GM23338 (cell line): ENCODE results near the gene SCOC. TPM values are rescaled to one million over a fixed set of nuclear protein-coding genes. Genes with fewer than 3 reads are reported as not detected.

Experiments used
- ATAC-seq: fragments of 200-7000 bp; cut with Tn5 transposase; 3 replicates; pipeline ENCODE4 v1.9.1; 2020
- DNase-seq: peaks from one replicate; pipeline ENCODE4 v3.0.0-alpha.2; 2015; ENCODE audit warnings: low spot score
- H2AFZ ChIP-seq: fragments of 200-600 bp; sonication (generic); 2 replicates; pipeline ENCODE4 v1.8.0; 2016; ENCODE audit warnings: antibody characterized with exemption, mild to moderate bottlenecking, moderate library complexity
- H3F3A ChIP-seq: fragments of 200-600 bp; sonication (generic); replicated peaks from 2 replicates; pipeline ENCODE4 v1.8.0; 2017; ENCODE audit warnings: antibody characterized with exemption, mixed run types, low read depth
- H3K27ac ChIP-seq: fragments of 200-600 bp; sonication (generic); 2 replicates; pipeline ENCODE4 v1.6.1; 2016; ENCODE audit warnings: low read depth
- H3K27me3 ChIP-seq: fragments of 200-600 bp; sonication (generic); 2 replicates; pipeline ENCODE4 v1.8.0; 2016; ENCODE audit warnings: mild to moderate bottlenecking, mixed run types, moderate library complexity; ENCODE audit not compliant: insufficient read depth
- H3K36me3 ChIP-seq: fragments of 200-600 bp; sonication (generic); 2 replicates; pipeline ENCODE4 v1.8.0; 2016; ENCODE audit warnings: mild to moderate bottlenecking; ENCODE audit not compliant: insufficient read depth
- H3K4me1 ChIP-seq: fragments of 200-600 bp; sonication (generic); 2 replicates; pipeline ENCODE4 v1.8.0; 2016; ENCODE audit warnings: mild to moderate bottlenecking, moderate library complexity; ENCODE audit not compliant: insufficient read depth
- H3K4me2 ChIP-seq: fragments of 200-600 bp; sonication (generic); 2 replicates; pipeline ENCODE4 v1.7.1; 2017; ENCODE audit warnings: mixed run types
- H3K4me3 ChIP-seq: fragments of 200-600 bp; sonication (generic); 2 replicates; pipeline ENCODE4 v1.6.1; 2016; ENCODE audit warnings: mixed run types
- H3K79me2 ChIP-seq: fragments of 200-600 bp; sonication (generic); replicated peaks from 2 replicates; pipeline ENCODE4 v1.8.0; 2017; ENCODE audit warnings: mild to moderate bottlenecking; ENCODE audit not compliant: insufficient read depth
- H3K9me2 ChIP-seq: fragments of 200-600 bp; sonication (generic); 2 replicates; pipeline ENCODE4 v1.8.0; 2017; ENCODE audit not compliant: insufficient read depth
- H4K20me1 ChIP-seq: fragments of 200-600 bp; sonication (generic); replicated peaks from 2 replicates; pipeline ENCODE4 v1.8.0; 2017; ENCODE audit warnings: mild to moderate bottlenecking; ENCODE audit not compliant: insufficient read depth
- H3K27ac Mint-ChIP-seq: 2 replicates; pipeline ENCODE4 v1.8.0; 2020; ENCODE audit warnings: inconsistent platforms, mild to moderate bottlenecking, moderate library complexity, mixed read lengths
- H3K27me3 Mint-ChIP-seq: 3 replicates; pipeline ENCODE4 v1.8.0; 2022; ENCODE audit warnings: low read depth, mild to moderate bottlenecking, moderate library complexity, mixed read lengths, inconsistent platforms; ENCODE audit not compliant: insufficient read depth, poor library complexity
- H3K36me3 Mint-ChIP-seq: 3 replicates; pipeline ENCODE4 v1.8.0; 2021; ENCODE audit warnings: low read depth, mild to moderate bottlenecking, inconsistent platforms, moderate library complexity, mixed read lengths
- H3K4me1 Mint-ChIP-seq: 3 replicates; pipeline ENCODE4 v1.8.0; 2020; ENCODE audit warnings: mild to moderate bottlenecking, inconsistent platforms, mixed read lengths
- H3K4me3 Mint-ChIP-seq: 3 replicates; pipeline ENCODE4 v1.8.0; 2021; ENCODE audit warnings: moderate library complexity, mild to moderate bottlenecking, inconsistent platforms, mixed read lengths
- H3K9me3 Mint-ChIP-seq: 3 replicates; pipeline ENCODE4 v1.8.0; 2020; ENCODE audit warnings: moderate library complexity, mild to moderate bottlenecking, inconsistent platforms, mixed read lengths
- CREB1 ChIP-seq: fragments of 250-450 bp; sonication (Bioruptor Pico); IDR thresholded peaks from 2 replicates; pipeline ENCODE4 v1.5.0; 2020; ENCODE audit warnings: low read depth, mild to moderate bottlenecking, moderate library complexity
- EZH2 ChIP-seq: fragments of 200-600 bp; sonication (generic); IDR thresholded peaks from one replicate; pipeline ENCODE4 v1.8.0; 2017; ENCODE audit warnings: antibody characterized with exemption, mild to moderate bottlenecking, low read depth; ENCODE audit not compliant: unreplicated experiment
- JUNB ChIP-seq: IDR thresholded peaks from one replicate; pipeline ENCODE4 v1.6.1; 2016; ENCODE audit warnings: antibody characterized with exemption; ENCODE audit not compliant: unreplicated experiment
- POLR2AphosphoS5 ChIP-seq: IDR thresholded peaks from 2 replicates; pipeline ENCODE4 v1.6.1; 2016; ENCODE audit warnings: antibody characterized with exemption, low read depth
- STAT1 ChIP-seq: IDR thresholded peaks from one replicate; pipeline ENCODE4 v1.6.1; 2016; ENCODE audit warnings: antibody characterized with exemption; ENCODE audit not compliant: unreplicated experiment
- ZNF114 ChIP-seq: fragments of 250-450 bp; sonication (Bioruptor Pico); IDR thresholded peaks from 2 replicates; pipeline ENCODE4 v1.5.0; 2020; ENCODE audit warnings: mild to moderate bottlenecking, moderate library complexity
- ZNF331 ChIP-seq: fragments of 250-450 bp; sonication (Bioruptor Pico); IDR thresholded peaks from 2 replicates; pipeline ENCODE4 v1.5.0; 2020; ENCODE audit warnings: low read depth, mild to moderate bottlenecking, moderate library complexity
- polyA plus RNA-seq: library from polyadenylated mRNA; unstranded; fragments of >200 nt; fragmentation: Nextera tagmentation; extraction: Ambion mirVana; gene quantifications from 2 replicates; pipeline ENCODE4 v1.2.1, GENCODE V29; 2016
- total RNA-seq: library from RNA; depleted of rRNA; stranded (reverse); fragments of >200 nt; shearing (Covaris generic); gene quantifications from 2 replicates; pipeline ENCODE4 v1.2.3, GENCODE V29; 2014
- TF ChIP-seq, protein P1 (sequence below): IDR thresholded peaks from one replicate; pipeline ENCODE4 v1.6.1; 2018; ENCODE audit warnings: antibody characterized with exemption; ENCODE audit not compliant: unreplicated experiment
- TF ChIP-seq, protein P2 (sequence below): IDR thresholded peaks from 2 replicates; pipeline ENCODE4 v1.6.1; 2016; ENCODE audit warnings: antibody characterized with exemption
- TF ChIP-seq, protein P3 (sequence below), 2 experiments: fragments of 200-600 bp in 1 of 2; sonication (generic) in 1 of 2; conservative IDR thresholded peaks; 2 replicates each; pipeline versions ENCODE4 v1.5.1 to v1.6.1; 2016 to 2017; ENCODE audit warnings: antibody characterized with exemption in 2 of 2, low read depth in 2 of 2, mild to moderate bottlenecking in 2 of 2, moderate library complexity in 1 of 2

The SCOC gene
- total and polyA plus RNA-seq, 2 experiments from 2014 or later = 47.2 to 59.5 TPM

DNA sequence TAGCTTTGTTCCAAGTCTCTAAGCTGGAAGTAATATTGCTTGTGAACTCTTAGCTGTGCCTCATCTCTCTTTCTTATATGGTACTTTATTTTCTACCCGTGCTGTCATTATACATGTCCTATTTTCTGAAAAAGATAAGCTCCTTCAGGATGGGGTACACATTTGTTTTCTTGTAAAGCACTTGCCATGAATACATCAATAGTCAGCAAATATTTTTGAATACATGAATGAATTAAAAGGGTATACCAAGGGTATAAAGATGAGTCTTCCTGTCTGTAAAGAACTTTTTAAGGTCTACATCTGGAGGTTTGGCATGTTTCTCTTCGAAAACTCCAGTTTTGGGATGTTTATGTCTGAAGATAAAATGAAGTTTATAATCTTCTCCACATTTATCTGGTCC, 26.7 kb downstream of the SCOC start (continued):
- TF ChIP-seq, protein P1, sequence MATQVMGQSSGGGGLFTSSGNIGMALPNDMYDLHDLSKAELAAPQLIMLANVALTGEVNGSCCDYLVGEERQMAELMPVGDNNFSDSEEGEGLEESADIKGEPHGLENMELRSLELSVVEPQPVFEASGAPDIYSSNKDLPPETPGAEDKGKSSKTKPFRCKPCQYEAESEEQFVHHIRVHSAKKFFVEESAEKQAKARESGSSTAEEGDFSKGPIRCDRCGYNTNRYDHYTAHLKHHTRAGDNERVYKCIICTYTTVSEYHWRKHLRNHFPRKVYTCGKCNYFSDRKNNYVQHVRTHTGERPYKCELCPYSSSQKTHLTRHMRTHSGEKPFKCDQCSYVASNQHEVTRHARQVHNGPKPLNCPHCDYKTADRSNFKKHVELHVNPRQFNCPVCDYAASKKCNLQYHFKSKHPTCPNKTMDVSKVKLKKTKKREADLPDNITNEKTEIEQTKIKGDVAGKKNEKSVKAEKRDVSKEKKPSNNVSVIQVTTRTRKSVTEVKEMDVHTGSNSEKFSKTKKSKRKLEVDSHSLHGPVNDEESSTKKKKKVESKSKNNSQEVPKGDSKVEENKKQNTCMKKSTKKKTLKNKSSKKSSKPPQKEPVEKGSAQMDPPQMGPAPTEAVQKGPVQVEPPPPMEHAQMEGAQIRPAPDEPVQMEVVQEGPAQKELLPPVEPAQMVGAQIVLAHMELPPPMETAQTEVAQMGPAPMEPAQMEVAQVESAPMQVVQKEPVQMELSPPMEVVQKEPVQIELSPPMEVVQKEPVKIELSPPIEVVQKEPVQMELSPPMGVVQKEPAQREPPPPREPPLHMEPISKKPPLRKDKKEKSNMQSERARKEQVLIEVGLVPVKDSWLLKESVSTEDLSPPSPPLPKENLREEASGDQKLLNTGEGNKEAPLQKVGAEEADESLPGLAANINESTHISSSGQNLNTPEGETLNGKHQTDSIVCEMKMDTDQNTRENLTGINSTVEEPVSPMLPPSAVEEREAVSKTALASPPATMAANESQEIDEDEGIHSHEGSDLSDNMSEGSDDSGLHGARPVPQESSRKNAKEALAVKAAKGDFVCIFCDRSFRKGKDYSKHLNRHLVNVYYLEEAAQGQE = no peak
- TF ChIP-seq POLR2AphosphoS5 (no peak), JUNB (no peak), ZNF114 (CRISPR knock-in tag) (no peak), ZNF331 (no peak)
- TF ChIP-seq, protein P2, sequence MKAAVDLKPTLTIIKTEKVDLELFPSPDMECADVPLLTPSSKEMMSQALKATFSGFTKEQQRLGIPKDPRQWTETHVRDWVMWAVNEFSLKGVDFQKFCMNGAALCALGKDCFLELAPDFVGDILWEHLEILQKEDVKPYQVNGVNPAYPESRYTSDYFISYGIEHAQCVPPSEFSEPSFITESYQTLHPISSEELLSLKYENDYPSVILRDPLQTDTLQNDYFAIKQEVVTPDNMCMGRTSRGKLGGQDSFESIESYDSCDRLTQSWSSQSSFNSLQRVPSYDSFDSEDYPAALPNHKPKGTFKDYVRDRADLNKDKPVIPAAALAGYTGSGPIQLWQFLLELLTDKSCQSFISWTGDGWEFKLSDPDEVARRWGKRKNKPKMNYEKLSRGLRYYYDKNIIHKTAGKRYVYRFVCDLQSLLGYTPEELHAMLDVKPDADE = no peak

DNA sequence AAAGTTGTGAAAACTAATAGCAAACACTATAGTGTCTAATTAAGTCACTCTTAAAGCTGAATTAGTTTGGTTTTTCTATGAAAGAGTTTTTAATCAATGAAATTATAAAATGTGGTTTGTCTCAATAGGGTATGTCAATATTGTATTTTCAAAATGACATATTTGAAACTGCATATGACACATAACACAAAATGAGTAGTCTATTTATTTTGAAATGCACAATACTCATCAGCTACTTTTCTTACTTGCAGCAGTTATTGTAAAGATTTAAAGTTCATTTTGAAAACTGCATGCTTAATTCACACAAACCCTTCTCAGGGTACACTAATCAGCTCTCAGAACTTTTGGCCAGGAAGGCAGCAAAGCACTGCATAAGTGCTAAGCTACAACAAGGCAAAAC, 32.8 kb downstream of the SCOC start:
- Mint-ChIP-seq H3K4me3 (no peak overlapping the region), H3K36me3 (no peaks in the 10 kb centered on the region), H3K9me3 (no peaks in the 10 kb centered on the region), H3K4me1 (no peaks in the 10 kb centered on the region), H3K27me3 (no peaks in the 10 kb centered on the region), H3K27ac (no peak overlapping the region)
- Histone ChIP-seq H2AFZ (no peak overlapping the region), H3K79me2 (no peaks in the 10 kb centered on the region), H3F3A (no peaks in the 10 kb centered on the region), H3K4me1 (no peaks in the 10 kb centered on the region), H3K9me2 (no peaks in the 10 kb centered on the region), H3K4me2 (no peak overlapping the region), H4K20me1 (no peaks in the 10 kb centered on the region), H3K27me3 (no peaks in the 10 kb centered on the region), H3K36me3 (no peaks in the 10 kb centered on the region), H3K27ac (no peak overlapping the region), H3K4me3 (no peak overlapping the region)
- DNase-seq = no peak
- no peak for ATAC-seq
- TF ChIP-seq, protein P1 = no peak
- TF ChIP-seq JUNB (no peak), EZH2 (no peak), CREB1 (CRISPR knock-in tag) (no peak), STAT1 (no peak)
- TF ChIP-seq, protein P3, sequence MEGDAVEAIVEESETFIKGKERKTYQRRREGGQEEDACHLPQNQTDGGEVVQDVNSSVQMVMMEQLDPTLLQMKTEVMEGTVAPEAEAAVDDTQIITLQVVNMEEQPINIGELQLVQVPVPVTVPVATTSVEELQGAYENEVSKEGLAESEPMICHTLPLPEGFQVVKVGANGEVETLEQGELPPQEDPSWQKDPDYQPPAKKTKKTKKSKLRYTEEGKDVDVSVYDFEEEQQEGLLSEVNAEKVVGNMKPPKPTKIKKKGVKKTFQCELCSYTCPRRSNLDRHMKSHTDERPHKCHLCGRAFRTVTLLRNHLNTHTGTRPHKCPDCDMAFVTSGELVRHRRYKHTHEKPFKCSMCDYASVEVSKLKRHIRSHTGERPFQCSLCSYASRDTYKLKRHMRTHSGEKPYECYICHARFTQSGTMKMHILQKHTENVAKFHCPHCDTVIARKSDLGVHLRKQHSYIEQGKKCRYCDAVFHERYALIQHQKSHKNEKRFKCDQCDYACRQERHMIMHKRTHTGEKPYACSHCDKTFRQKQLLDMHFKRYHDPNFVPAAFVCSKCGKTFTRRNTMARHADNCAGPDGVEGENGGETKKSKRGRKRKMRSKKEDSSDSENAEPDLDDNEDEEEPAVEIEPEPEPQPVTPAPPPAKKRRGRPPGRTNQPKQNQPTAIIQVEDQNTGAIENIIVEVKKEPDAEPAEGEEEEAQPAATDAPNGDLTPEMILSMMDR (conservative IDR thresholded peaks at IDR 0.05; ENCODE audit: low read depth in 2 of 2) = no peak
